ENCODE data around the gene FLG2. TPM values are rescaled to one million over a fixed set of nuclear protein-coding genes. Genes with fewer than 3 reads are reported as not detected.

Gene FLG2
- polyA plus RNA-seq, 1 donor: 0.06 TPM

Other genes with a start within 250 kb of the FLG2 start
- gene TCHH, start 244.6 kb downstream of the FLG2 start, polyA plus RNA-seq: 0.22 TPM
- gene RPTN, start 200.8 kb downstream of the FLG2 start, polyA plus RNA-seq: not detected
- gene HRNR, start 135.8 kb downstream of the FLG2 start, polyA plus RNA-seq: 0.12 TPM
- 0.73 TPM for gene FLG, start 34.8 kb downstream of the FLG2 start, polyA plus RNA-seq
- gene CRNN, start 54.3 kb upstream of the FLG2 start, polyA plus RNA-seq: not detected
- not detected for gene LCE5A, start 150.8 kb upstream of the FLG2 start, polyA plus RNA-seq
- gene CRCT1, start 154.5 kb upstream of the FLG2 start, polyA plus RNA-seq: not detected
- not detected for gene LCE3E, start 206.8 kb upstream of the FLG2 start, polyA plus RNA-seq
- gene LCE3D, start 220.5 kb upstream of the FLG2 start, polyA plus RNA-seq: not detected
- gene LCE3C, start 240.2 kb upstream of the FLG2 start, polyA plus RNA-seq: not detected

Measured in large intestine (tissue), 1 donor.